NCI-H446 treated with DMSO at 0.1 percent for 48 hours (cell line): ENCODE data around the gene PKMYT1.

Experiments used
- DNase-seq: peaks from one replicate; lab custom pipeline; 2025; lab: John Stamatoyannopoulos, UW

PKMYT1 gene

DNA sequence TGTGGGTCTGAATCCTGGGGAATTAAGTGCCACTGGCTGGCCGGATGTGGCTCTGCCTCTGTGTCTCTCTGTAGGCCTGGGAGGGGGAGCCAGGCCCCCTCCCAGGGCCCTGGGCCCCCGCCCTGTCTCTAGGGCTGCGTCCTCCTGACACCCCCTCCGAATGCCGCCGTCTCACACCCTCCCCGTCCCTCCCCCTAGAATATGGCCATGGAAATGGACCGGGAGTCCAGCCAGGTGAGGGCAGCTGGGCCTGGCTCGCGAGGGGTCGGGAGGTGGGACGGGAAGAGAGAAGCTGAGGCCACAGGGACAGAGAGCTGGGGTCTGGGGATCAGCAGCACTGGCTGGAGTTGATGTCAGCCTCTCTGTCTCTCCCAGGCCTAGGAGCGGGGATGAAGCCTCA is 16.1 kb upstream of the PKMYT1 start:
- no peak for DNase-seq

DNA sequence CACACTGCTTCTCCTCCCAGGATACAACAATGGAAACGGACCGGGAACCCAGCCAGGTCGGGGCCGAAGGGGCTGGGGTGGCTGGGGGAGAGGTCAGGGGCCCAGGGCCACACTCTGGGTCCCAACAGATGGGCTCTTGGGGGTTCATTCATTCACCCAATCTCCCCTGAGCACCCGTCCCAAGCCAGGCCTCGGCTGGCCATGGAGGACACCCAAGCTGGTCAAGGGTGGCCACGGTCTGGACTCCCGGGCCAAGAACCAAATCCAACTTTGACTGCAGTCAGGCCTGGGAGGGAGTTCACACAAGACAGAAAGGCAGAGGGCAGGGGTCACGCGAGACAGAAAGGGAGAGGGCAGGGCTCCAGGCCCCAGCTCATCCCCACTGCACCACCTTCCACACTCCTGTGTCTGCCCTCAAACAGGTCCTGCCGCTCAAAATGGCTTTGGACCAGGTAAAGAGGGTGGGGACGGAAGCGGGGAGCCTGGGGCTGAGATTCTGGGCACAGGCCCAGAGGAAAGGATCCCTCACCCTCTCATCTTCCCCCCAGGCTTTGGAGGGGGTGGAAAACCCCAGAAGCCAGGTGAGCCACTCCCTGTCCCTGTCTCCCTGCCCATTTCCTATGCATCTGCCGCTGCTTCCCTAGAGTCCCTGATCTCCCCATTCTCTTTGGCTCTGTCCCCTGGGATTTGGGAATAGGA is 12.3 kb upstream of the PKMYT1 start:
- DNase-seq = no peak

DNA sequence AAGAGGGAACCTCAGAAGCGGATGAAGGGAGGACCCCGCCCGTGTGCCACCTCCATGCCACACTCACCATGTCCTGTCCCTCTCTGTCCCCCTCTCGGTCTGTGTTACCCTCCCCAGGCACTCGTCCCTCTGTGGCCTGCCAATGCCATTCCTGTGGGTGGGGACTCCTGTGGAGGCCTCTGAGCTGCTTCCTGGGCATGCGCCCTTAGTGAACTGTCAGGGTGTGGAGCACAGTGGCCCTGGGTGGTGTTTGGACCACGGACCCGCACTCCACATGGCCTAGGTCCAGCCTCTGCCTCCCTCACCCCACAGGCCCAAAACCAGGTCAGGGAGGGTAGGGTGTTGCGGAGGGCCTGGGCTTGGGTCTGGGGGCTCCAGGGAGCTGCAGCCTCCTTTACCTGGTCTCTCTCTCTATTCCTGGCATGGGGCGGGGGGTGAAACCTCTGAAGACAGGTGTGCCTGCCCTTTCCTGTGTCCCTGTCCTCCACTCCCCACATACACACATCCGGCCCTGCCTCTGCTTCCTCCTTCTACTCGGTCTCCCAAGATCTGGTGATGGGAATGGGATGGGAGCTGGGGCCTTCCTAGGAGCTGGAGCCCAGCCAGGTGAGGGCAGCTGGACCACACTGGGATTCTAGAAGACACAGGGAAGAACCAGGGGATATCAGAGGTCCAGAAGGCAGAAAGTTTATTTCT is 11.5 kb upstream of the PKMYT1 start:
- DNase-seq = no peak

DNA sequence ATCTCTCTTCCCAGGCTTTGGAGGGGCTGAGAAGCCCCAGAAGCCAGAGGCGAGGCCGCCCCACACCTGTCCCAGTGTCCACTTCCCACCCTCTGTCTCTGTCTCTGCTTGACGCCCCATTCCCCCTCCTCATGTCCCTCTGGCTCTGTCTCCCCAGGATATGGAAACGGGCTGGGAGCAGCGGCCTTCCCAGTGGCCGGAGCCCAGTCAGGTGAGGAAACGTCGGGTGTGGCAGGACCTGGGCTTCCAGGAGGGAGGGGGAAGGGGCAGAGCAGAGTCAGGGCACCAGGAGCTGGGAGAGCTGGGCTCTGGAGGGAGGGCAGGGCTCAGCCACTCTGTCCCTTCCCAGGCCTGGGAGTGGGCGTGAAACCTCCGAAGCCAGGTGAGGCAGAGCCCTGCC is 10.6 kb upstream of the PKMYT1 start:
- no peak for DNase-seq

DNA sequence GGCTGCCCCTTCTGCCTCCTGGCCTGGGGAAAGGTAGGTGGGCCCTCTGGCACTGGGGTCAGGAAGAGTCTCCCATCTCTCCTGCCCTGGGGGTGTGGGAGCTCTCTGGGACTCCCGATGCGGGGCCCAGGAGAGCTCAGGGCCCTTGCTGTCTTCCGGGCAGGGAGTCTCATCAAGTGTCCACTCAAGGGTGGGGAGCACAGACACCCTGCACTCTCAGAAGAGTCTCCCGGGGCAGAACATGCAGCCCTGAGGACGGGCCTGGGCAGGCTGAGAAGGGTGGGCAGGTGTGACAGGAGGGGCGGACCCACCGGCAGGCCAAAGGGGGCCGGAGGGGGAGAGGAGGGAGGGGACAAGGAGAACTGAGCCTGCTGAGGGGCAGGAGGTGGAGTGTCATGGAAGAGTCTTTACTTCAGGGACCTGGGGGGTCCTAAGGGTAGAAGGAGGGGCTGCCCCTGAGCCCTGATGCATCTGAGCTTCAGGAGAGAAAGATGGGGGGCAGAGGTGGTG is 8.4 kb upstream of the PKMYT1 start:
- no peak for DNase-seq

DNA sequence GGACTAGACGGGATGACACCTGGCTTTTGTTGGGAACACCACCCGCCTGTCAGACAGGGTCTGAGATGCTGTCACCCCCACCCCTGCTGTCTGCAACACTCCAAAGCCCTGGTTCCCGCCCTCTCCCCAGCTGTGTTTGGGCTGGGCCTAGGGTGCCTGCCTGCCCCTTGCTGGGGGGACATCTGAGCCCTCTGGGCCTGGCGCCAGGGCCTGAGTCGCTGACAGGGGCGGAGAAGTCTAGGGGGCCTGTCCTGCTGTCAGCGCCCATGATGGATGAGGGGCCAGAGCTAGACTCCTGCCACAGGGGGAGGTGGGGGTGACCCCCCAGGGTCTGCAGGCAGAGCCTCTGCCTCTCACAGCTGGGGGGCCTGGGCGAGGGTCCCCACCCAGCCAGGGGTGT is 7.6 kb upstream of the PKMYT1 start:
- DNase-seq = peak; percentile 27

DNA sequence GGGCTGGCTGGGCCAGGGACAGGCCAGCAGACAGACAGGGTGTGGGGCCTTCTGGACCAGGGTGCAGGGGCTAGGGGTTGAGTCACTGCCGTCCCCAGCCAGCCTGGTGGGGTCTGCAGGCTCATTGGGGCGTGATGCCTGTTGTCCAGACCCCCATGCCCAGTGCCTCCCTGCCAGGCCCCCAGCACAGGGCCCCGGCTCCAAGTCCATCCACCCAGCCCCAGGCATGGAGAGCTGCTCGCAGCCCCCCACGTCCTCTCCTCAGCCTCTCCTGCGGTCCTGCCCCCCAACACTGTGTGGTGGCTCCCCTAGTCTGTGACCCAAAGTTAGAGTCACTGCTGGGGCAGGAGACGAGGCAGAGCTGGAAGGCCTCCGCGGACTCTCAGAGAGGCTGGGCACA is 7.0 kb upstream of the PKMYT1 start:
- no peak for DNase-seq

DNA sequence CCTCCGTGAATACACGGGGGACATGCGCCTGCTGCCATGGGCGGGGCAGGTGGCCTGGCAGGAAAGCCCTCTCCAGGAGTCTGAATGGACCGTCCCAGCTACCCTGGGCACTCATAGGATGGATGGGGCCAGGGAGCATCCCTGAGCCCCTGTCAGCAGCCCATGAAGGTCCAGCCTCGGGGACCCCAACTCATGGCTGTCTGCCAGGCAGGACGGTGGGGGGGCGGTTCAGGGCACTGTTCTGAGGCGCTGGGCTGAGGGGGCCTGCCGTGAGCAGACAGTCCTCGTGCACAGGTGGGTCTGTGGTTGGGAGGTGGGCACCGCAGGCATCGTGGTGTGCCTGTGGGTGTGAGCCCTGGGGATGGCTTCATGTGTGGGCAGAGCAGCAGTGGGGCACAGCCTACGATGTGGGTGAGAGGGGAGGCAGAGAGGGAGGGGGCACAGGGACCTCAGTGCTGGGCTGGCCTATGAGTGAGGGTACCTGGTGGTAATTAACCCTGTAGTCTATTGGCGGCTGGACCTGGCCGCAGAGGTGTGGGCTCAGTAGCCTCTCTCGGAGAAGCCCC is 6.5 kb upstream of the PKMYT1 start:
- DNase-seq = no peak

DNA sequence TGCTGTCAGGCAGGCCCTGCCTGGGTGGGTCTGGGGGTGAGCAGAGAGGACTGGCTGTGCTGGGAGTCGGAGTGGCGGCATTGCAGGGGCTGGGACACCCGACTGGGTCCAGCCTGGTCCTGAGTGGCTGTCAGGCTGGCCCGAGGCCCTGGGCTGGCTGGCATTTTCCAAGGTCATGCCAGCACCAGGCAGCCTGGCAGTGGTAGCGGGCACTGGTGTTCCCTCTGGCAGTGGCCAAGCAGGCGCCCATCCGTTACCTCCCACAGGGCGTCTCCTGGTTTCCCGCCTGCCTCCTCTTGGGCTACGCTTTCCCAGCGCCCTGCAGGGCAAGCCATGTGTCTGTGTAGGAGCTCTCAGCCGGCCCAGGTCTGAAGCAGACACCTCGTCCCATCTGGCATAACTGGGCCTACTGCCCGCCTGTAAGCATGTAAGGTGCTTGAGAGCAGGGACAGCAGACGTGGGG is 5.7 kb upstream of the PKMYT1 start:
- DNase-seq = peak; percentile 86

DNA sequence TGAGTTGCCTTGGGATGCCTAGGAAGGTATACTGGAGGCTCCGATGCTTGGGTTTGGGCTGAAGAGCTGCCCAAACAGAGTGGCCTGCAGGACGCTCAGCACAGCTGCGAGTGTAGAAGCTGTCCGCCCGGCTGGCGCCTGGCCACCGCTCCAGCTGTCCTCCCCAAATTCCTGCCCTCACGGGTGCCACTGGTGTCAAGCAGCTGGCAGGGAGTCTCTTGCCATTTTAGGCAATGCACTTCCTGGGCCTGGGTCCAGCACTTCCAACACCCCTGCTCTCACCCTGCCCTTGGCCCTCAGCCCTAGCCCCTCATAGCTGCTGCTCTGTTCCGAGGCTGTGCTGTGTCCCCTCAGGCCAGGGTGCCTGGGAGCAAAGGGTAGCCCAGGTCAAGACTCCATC is 5.2 kb upstream of the PKMYT1 start:
- DNase-seq = peak; percentile 35

DNA sequence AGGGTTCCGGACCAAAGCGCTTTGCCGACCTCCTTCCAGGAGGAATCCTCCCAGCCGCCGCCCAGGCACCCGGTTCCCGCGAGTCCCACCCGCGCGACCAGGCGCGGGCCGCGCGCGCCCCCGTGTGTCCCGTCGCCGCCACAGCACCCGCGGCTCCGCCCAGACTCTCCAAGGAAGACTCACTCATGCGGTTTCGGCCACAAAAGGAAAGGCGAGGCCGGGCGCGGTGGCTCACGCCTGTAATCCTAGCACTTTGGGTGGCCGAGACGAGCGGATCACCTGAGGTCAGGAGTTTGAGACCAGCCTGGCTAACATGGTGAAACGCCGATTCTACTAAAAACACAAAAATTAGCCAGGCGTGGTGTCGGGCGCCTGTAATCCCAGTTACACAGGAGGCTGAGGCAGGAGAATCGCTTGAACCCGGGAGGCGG is 3.5 kb upstream of the PKMYT1 start:
- DNase-seq = peak; percentile 26

DNA sequence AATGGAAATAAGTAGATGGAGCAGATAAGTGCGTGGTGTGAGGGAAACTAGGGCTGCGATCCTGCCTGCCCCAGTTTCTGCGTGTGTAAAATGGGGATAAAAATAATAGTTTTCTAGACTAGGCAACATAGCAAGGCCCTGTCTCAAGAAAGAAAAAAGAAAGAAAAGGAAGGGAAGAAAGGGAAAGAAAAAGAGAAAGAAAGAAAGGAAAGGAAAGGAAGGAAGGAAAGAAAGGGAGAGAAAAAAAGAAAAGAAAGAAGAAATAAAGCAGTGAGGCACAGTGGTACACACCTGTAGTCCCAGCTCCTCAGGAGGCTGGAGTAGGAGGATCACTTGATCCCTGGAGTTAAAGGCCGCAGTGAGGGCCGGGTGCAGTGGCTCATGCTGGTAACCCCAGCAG is 2.2 kb upstream of the PKMYT1 start:
- DNase-seq = no peak

DNA sequence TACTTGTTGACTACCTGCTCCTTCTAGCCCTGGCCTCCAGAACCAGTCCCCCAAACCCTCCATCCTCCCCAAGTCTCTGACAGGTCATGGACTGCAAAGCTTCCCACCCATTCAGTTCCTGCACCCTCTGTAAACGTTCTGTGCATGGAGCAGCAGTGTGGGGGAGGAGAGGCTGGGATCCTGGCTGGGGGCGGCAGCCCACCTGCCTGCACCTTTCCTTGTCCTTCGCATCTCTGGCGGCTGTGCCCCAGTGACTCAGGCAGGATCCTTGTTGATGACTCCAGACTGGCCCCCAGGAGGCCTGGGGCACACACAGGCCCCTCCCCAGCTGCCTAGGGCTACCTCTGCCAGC is 1.6 kb upstream of the PKMYT1 start:
- no peak for DNase-seq

DNA sequence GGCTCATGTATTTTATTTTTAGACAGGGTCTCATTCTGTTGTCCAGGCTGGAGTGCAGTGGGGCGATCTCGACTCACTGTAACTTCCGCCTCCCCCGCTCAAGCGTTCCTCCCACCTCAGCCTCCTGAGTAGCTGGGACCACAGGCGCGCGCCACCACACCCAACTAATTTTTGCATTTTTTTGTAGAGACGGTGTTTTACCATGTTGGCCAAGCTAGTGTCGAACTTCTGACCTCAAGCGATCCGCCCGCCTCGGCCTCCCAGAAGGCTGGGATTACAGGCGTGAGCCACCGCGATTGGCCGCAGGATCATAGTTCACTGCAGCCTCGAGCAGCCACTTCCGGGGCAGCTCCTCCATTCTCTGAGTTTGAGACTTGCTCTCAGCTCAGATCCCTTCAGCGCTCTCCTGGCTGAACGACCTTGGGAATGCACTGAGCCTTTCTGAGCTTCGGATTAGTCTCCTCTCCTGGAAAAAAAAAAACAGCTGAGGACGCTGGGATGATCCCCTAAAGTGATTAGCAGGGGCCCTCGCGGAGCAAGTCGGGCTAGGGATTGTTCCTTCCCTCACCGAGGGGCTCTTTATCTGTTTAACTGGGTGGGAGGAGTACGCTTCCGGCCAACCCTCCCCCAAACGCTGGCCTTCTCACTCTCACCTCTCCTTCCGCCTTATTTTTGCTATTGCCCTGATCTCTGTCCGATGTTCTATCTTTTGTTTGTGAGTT is 1.1 kb upstream of the PKMYT1 start:
- no peak for DNase-seq

DNA sequence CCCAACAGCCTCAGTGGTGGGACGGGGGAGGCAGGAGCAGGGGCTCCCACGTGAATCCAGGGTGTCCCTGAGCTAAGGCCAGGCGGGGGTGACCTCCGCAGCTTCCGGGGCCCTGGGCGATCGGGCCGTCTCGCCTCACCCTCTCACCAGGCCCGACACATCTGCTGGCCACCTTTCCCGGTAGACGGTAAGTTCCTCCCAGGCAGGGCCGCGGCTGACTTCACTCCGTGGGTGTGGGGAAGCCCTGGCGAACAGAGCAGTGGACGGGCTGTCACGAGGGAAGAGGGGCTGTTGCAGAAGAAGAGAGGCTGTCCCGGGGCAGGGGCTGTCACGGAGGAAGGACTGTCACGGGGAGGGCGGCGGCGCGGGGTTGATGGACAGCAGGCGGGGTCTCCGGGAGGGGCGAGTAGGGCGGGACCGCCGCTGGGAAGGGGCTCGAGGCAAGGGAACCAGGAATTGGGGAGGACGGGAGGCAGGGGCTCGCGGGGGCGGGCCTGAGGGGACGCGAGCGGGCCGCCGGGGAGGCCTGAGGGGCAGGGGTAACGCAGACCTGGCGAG is 498 bp downstream of the PKMYT1 start:
- no peak for DNase-seq

DNA sequence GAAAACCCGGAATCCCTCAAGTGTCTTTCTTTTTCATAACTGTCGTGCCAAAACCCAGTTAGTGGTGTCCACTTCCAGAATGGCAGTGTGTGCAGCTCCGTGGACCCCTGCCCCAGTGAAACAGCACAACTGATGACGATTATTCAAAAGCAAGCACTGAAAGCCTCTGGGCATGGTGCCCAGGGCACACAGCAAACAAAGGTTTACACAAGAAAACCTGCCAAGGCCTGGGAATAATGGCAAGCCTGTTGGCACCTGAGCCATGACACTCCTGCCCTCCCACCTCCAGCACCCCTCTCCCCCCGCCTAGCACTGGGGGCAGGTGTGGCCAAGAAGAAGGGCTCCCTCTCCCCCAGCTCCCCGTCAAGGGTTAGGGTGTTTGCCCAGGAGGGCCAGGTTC is 2.8 kb downstream of the PKMYT1 start:
- DNase-seq = peak; percentile 32

DNA sequence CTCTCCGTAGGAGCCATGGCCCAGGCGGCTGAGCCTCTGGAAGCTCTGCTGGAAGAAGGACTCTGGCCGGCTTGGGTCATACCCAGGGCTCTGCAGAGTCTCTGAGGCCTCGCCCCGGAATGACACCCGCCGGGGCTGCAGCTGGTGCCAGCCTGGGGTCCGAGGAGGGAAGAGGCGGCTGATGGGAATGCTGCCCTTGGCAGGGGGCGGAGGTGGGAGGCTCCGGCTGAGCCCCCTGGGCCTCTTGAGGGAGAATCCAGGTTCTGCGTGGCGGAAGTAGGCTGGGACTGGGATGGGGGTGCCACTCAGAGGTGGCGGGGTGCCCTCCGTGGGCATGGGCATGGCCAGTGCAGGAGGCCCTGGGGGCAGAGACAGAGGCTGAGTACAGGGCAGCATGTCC is 3.6 kb downstream of the PKMYT1 start:
- no peak for DNase-seq

DNA sequence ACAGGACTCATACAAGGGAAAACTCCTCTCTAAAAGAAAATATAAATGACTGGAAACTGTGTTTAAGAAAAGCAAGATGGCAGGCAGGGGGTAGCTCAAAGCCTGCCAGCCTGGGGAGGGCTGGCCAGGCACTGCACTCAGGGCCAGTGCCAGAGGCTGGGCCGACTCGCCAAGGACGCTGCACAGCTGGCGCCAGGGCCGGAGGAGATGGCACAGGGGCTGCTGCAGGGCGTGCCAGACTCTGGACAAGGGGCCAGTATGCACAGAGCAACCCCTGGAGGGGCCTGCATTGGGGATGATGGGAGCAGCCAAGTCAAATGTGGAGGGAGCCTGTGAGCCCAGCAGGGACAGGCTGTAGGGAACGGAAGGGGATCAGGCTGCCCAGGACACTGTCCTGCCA is 4.0 kb downstream of the PKMYT1 start:
- DNase-seq = no peak

DNA sequence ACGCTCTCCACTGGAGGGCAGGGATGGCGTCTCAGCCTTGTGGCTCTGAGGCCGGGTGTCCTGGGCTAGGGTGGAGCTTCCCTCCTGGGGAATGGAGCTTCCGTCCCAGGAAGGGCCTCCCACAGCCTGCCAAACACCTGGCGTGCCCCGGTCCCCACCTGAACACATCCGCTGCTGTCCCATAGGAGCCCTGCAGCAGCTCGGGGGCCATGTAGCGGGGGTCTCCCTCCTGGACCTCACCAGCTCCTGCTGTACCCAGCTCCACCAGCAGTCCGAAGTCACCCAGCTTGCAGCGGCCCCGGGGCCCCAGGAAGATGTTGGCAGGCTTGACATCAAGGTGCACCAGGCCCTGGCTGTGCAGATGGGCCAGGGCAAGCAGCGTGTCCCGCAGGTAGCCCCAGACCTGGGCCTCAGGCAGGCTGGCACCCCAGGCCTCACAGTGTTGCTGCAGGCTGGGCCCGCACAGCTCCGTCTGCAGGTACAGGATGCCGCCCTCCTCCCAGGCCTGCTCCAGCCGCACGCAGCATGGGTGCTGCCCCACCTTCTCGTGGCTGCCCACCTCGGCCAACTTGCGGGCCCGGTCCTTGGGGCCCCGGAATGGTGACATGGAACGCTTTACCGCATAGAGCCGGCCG is 5.0 kb downstream of the PKMYT1 start:
- DNase-seq = no peak

DNA sequence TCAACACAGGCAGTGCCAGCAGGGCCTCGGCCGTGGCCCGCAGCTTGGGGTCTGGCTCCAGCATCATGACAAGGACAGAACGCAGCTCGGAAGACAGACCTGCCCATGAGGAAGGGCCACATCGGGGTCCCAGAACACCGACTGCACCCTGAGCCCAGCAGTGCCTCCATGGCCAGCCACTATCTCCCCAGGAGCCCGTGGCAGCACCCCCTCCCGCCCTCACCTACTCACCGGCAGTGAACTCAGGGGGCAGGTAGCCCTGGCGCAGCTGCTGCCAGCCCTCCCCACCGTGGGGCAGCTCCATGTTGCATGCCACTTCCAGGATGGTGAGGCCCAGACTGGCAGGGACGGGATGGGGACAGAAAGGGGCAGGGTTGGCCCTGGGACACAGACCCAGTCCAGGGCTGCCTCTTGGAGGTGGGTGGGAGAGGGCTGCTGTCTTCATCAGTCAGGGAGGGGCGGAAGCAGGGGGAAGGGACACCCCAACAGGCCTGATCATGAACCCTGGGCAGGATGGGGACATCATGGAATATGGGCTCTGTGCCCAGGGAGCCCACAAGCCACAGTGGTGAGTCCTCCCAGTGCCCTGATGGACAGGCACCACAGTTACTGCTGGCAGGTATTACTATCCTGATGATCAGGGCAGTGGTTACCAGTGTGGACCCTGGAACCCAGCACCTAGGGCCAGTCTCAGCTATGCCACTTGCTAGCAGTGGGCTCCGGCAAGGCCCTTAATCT is 5.8 kb downstream of the PKMYT1 start:
- DNase-seq = no peak
